Measurements from ENCODE around the gene MOSMO. TPM values are rescaled to one million over a fixed set of nuclear protein-coding genes. Genes with fewer than 3 reads are reported as not detected.

Gene MOSMO
- polyA plus RNA-seq, 1 of the 3 experiments (the other 2 are of a cell fraction), result 8.0 TPM

DNA sequence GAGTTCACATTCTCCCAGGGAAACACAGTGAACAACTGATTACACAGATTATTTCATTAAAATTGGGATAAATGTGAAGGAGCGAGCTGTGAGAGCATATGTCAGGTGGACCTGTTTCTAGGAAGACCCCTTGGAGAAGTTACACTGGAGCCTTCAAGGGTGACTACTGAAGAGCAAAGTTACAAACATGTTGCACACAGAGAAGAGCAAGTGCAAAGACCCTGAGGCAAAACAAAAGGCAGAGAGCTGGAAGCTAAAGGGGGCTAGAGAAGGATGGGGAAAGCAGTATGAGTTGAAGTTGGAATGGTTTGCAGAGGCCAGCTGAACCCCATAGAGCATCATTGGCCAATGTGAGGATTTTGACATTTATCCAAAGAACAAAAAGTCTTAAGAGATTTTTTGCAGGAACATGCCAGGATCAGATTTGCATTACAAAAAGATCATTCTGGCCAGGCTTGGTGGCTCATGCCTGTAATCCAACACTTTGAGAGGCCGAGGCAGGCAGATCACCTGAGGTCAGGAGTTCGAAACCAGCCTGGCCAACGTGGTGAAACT lies 21.1 kb upstream of the MOSMO start:
- Histone ChIP-seq H2AFZ (ENCODE audit: low read depth) (no peak overlapping the region), H3F3A (replicated peaks; ENCODE audit: insufficient read depth) (peaks cover 7% of the 10 kb centered on the region), H3K27me3 (ENCODE audit: insufficient read depth) (no peaks in the 10 kb centered on the region), H3K9me3 (no peaks in the 10 kb centered on the region), H3K4me1 (ENCODE audit: control insufficient read depth in 1 of 2, insufficient read depth in 2 of 2, low read depth in 1 of 2, low read length in 1 of 2) (peaks cover 0 to 4% of the 10 kb centered on the region in 2 experiments; a peak in 1 of 4 replicates), H3K27ac (ENCODE audit: low read depth in 2 of 2, low read length in 1 of 2) (no peak overlapping the region), H3K79me2 (ENCODE audit: insufficient read depth) (no peaks in the 10 kb centered on the region; the same call in 1 of the 2 replicates), H3K4me3 (ENCODE audit: low read depth in 2 of 2, low read length in 1 of 2) (no peak overlapping the region), H3K9me2 (no peaks in the 10 kb centered on the region), H4K20me1 (ENCODE audit: insufficient read depth) (no peaks in the 10 kb centered on the region), H3K4me2 (no peak overlapping the region), H3K36me3 (replicated peaks in 1 of 2; ENCODE audit: control insufficient read depth in 1 of 2, insufficient read depth in 2 of 2, low read length in 1 of 2) (peaks cover 26 to 29% of the 10 kb centered on the region in 2 experiments), H3K9ac (no peak overlapping the region)
- POLR2A ChIA-PET, result interaction anchor here (0.5 kb wide), 1 partner anchor 107 kb away, joined by 4 read pairs; no protein-coding TSS in a partner anchor
- 100% methylated on average over 4 of the region's 4 CpGs for WGBS (ENCODE audit: low lambda C conversion rate)
- CTCF ChIA-PET, result interaction anchor here (2.7 kb wide), 1 partner anchor 91 kb away, joined by 9 read pairs; no protein-coding TSS in a partner anchor
- TF ChIP-seq GABPA (IDR thresholded peaks at IDR 0.05; ENCODE audit: low read depth) (no peak), RAD21 (IDR thresholded peaks at IDR 0.05; ENCODE audit: low read length) (no peak), GATA2 (CRISPR knock-in tag; IDR thresholded peaks at IDR 0.05) (no peak), MXI1 (IDR thresholded peaks at IDR 0.05; ENCODE audit: low read depth, low read length) (no peak), NRF1 (IDR thresholded peaks at IDR 0.05; ENCODE audit: low read depth, low read length) (no peak), FOXM1 (IDR thresholded peaks at IDR 0.05; ENCODE audit: low read depth) (no peak), EZH2phosphoT487 (IDR thresholded peaks at IDR 0.05; ENCODE audit: borderline replicate concordance, low read depth) (no peak), RCOR1 (IDR thresholded peaks at IDR 0.05; ENCODE audit: low read length) (no peak), CHD2 (IDR thresholded peaks at IDR 0.05; ENCODE audit: low read length, partially characterized antibody) (no peak), JUND (IDR thresholded peaks at IDR 0.05) (no peak), MEF2A (IDR thresholded peaks at IDR 0.05; ENCODE audit: borderline replicate concordance, low read depth) (no peak), TEAD4 (IDR thresholded peaks at IDR 0.05; ENCODE audit: borderline replicate concordance, insufficient read depth) (no peak), FOXJ3 (CRISPR knock-in tag; IDR thresholded peaks at IDR 0.05) (no peak), NFIC (IDR thresholded peaks at IDR 0.05; ENCODE audit: borderline replicate concordance) (no peak)
- TF ChIP-seq, protein P1, sequence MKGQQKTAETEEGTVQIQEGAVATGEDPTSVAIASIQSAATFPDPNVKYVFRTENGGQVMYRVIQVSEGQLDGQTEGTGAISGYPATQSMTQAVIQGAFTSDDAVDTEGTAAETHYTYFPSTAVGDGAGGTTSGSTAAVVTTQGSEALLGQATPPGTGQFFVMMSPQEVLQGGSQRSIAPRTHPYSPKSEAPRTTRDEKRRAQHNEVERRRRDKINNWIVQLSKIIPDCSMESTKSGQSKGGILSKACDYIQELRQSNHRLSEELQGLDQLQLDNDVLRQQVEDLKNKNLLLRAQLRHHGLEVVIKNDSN (IDR thresholded peaks at IDR 0.05; ENCODE audit: borderline replicate concordance, low read depth), result no peak
- TF ChIP-seq, protein P2, sequence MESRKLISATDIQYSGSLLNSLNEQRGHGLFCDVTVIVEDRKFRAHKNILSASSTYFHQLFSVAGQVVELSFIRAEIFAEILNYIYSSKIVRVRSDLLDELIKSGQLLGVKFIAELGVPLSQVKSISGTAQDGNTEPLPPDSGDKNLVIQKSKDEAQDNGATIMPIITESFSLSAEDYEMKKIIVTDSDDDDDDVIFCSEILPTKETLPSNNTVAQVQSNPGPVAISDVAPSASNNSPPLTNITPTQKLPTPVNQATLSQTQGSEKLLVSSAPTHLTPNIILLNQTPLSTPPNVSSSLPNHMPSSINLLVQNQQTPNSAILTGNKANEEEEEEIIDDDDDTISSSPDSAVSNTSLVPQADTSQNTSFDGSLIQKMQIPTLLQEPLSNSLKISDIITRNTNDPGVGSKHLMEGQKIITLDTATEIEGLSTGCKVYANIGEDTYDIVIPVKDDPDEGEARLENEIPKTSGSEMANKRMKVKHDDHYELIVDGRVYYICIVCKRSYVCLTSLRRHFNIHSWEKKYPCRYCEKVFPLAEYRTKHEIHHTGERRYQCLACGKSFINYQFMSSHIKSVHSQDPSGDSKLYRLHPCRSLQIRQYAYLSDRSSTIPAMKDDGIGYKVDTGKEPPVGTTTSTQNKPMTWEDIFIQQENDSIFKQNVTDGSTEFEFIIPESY (IDR thresholded peaks at IDR 0.05; ENCODE audit: borderline replicate concordance, low read depth), result no peak
- TF ChIP-seq, protein P3, sequence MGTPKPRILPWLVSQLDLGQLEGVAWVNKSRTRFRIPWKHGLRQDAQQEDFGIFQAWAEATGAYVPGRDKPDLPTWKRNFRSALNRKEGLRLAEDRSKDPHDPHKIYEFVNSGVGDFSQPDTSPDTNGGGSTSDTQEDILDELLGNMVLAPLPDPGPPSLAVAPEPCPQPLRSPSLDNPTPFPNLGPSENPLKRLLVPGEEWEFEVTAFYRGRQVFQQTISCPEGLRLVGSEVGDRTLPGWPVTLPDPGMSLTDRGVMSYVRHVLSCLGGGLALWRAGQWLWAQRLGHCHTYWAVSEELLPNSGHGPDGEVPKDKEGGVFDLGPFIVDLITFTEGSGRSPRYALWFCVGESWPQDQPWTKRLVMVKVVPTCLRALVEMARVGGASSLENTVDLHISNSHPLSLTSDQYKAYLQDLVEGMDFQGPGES (IDR thresholded peaks at IDR 0.05; ENCODE audit: low read depth, low read length), result no peak
- no peak for DNase-seq
